HL-60 (cell line): ENCODE measurements around the gene TMEM184B.

Experiments
- DNase-seq, 2 experiments: peaks; one replicate each; pipeline ENCODE4 v3.0.0-alpha.2; 2010 to 2020; ENCODE audit warnings: low read depth in 1 of 2, low spot score in 1 of 2
- H3K27ac ChIP-seq: fragments of 250-450 bp; sonication (Bioruptor Pico); replicated peaks from 2 replicates; pipeline ENCODE4 v1.5.1; 2020; ENCODE audit warnings: mild to moderate bottlenecking, moderate library complexity
- H3K27me3 ChIP-seq: fragments of 250-450 bp; sonication (Bioruptor Pico); 2 replicates; pipeline ENCODE4 v1.5.1; 2021; ENCODE audit warnings: mild to moderate bottlenecking, moderate library complexity; ENCODE audit not compliant: insufficient read depth, poor library complexity, severe bottlenecking
- H3K4me3 ChIP-seq: replicated peaks from 2 replicates; pipeline ENCODE4 v1.5.1; 2011; ENCODE audit warnings: mild to moderate bottlenecking, control low read depth, low read length; ENCODE audit not compliant: insufficient read depth
- CTCF ChIP-seq: IDR thresholded peaks from one replicate; pipeline ENCODE4 v1.5.1; 2011; ENCODE audit warnings: low read length, control low read depth, inconsistent platforms; ENCODE audit not compliant: insufficient read depth
- GABPA ChIP-seq: IDR thresholded peaks from 2 replicates; pipeline ENCODE4 v1.6.1; 2012; ENCODE audit warnings: low read depth
- POLR2AphosphoS5 ChIP-seq: IDR thresholded peaks from 2 replicates; pipeline ENCODE4 v1.6.1; 2012; ENCODE audit warnings: low read depth
- REST ChIP-seq: IDR thresholded peaks from 2 replicates; pipeline ENCODE4 v1.6.1; 2012; ENCODE audit warnings: low read depth; ENCODE audit not compliant: insufficient replicate concordance
- SPI1 ChIP-seq: IDR thresholded peaks from 2 replicates; pipeline ENCODE4 v1.6.1; 2012; ENCODE audit warnings: low read depth, mild to moderate bottlenecking, borderline replicate concordance

Gene TMEM184B

GRCh38 chr22:38271927-38272372 is 860 bp downstream of the TMEM184B start:
- no peaks in the 10 kb centered on the region for H3K27me3 ChIP-seq
- H3K27ac ChIP-seq: no peak overlapping the region
- H3K4me3 ChIP-seq: peak overlapping the region; percentile 92
- no peak for DNase-seq
- no peak for TF ChIP-seq REST
- TF ChIP-seq POLR2AphosphoS5: no peak
- no peak for TF ChIP-seq SPI1
- no peak for TF ChIP-seq GABPA
- no peak for TF ChIP-seq CTCF

GRCh38 chr22:38271101-38271500 is 1.7 kb downstream of the TMEM184B start:
- Histone ChIP-seq H3K27ac (no peak overlapping the region), H3K27me3 (no peaks in the 10 kb centered on the region), H3K4me3 (no peak overlapping the region)
- TF ChIP-seq GABPA (no peak), SPI1 (no peak), CTCF (no peak), POLR2AphosphoS5 (no peak), REST (no peak)
- no peak for DNase-seq

- Histone ChIP-seq H3K27ac (no peak overlapping the region), H3K4me3 (no peak overlapping the region), H3K27me3 (no peaks in the 10 kb centered on the region)
- DNase-seq: no peak
- TF ChIP-seq GABPA (no peak), SPI1 (no peak)
Measured at GRCh38 chr22:38270091-38270992, 2.5 kb downstream of the TMEM184B start.

- H3K4me3 ChIP-seq: no peak overlapping the region
- no peak for TF ChIP-seq CTCF
- no peak for TF ChIP-seq SPI1
- no peak for TF ChIP-seq GABPA
- TF ChIP-seq POLR2AphosphoS5: no peak
- no peak for TF ChIP-seq REST
- no peaks in the 10 kb centered on the region for H3K27me3 ChIP-seq
- H3K27ac ChIP-seq: no peak overlapping the region
- no peak for DNase-seq
Measured at GRCh38 chr22:38269466-38269865, 3.3 kb downstream of the TMEM184B start.
